Endothelial cell of umbilical vein (primary cell): ENCODE data around the gene HIGD1A. TPM values are rescaled to one million over a fixed set of nuclear protein-coding genes. Genes with fewer than 3 reads are reported as not detected.

ENCODE experiments used
- BruUV-seq: library from RNA; stranded (reverse); fragments of 400-500 nt; replicated peaks from 2 replicates; lab custom pipeline; 2021; lab: Mats Ljungman, UMichigan
- CTCF ChIA-PET: fragments of 300-600, 350-600 bp; sonication (Branson Sonifier 250); formaldehyde crosslinking; loops from one replicate; lab custom pipeline; 2021; ENCODE audit warnings: antibody characterized with exemption, inconsistent platforms; lab: Charles Lee
- POLR2A ChIA-PET: fragments of 300-600, 350-600 bp; sonication (Branson Sonifier 250); formaldehyde crosslinking; loops from one replicate; lab custom pipeline; 2021; ENCODE audit warnings: antibody characterized with exemption, inconsistent platforms; lab: Charles Lee
- DNase-seq: peaks from one replicate; pipeline ENCODE4 v3.0.0-alpha.2; 2011; ENCODE audit warnings: low read depth, low spot score
- FAIRE-seq: peaks from 2 replicates; lab custom pipeline; 2011; peaks lifted over from hg19 to GRCh38; lab: Jason Lieb, UNC
- H2AFZ ChIP-seq: 2 replicates; pipeline ENCODE4 v1.6.0; 2012; ENCODE audit warnings: low read depth, low read length, control low read depth, inconsistent platforms
- H3K27ac ChIP-seq: 2 replicates; pipeline ENCODE4 v1.5.1; 2011; ENCODE audit warnings: low read depth, mild to moderate bottlenecking, control low read depth, low read length, moderate library complexity; ENCODE audit not compliant: insufficient read depth
- H3K27me3 ChIP-seq, 2 experiments: 2 replicates each; pipeline versions ENCODE4 v1.6.0 to v1.6.1; 2011; ENCODE audit warnings: low read length in 2 of 2, mixed read lengths in 1 of 2; ENCODE audit not compliant: control insufficient read depth in 2 of 2, insufficient read depth in 2 of 2
- H3K36me3 ChIP-seq, 2 experiments: 2 replicates in 1 of 2; 3 replicates in 1 of 2; pipeline ENCODE4 v1.5.1; 2011; ENCODE audit warnings: low read length in 2 of 2, mild to moderate bottlenecking in 1 of 2, moderate library complexity in 1 of 2; ENCODE audit not compliant: control insufficient read depth in 2 of 2, insufficient read depth in 2 of 2; ENCODE audit errors: extremely low read depth in 1 of 2
- H3K4me1 ChIP-seq: 3 replicates; pipeline ENCODE4 v1.5.1; 2011; ENCODE audit warnings: mild to moderate bottlenecking, low read length; ENCODE audit not compliant: control insufficient read depth, insufficient read depth; ENCODE audit errors: extremely low read depth
- H3K4me2 ChIP-seq: 2 replicates; pipeline ENCODE4 v1.6.1; 2011; ENCODE audit warnings: low read length, control low read depth, mixed read lengths; ENCODE audit not compliant: insufficient read depth
- H3K4me3 ChIP-seq, 3 experiments: fragments of 200-600 bp in 1 of 3; sonication (generic), shearing (Covaris generic) in 1 of 3; replicated peaks in 1 of 3; 2 replicates each; pipeline ENCODE4 v1.5.1; 2011 to 2016; ENCODE audit warnings: control low read depth in 3 of 3, low read length in 3 of 3, mild to moderate bottlenecking in 2 of 3, inconsistent platforms in 1 of 3, low read depth in 1 of 3, moderate library complexity in 1 of 3; ENCODE audit not compliant: insufficient read depth in 1 of 3
- H3K79me2 ChIP-seq: 2 replicates; pipeline ENCODE4 v1.6.0; 2012; ENCODE audit warnings: low read length, inconsistent platforms; ENCODE audit not compliant: control insufficient read depth, insufficient read depth
- H3K9ac ChIP-seq: replicated peaks from 2 replicates; pipeline ENCODE3; 2011; ENCODE audit warnings: low read length, control low read depth; ENCODE audit not compliant: insufficient read depth; ENCODE audit errors: extremely low read depth
- H3K9me1 ChIP-seq: replicated peaks from 3 replicates; pipeline ENCODE4 v1.6.0; 2011; ENCODE audit warnings: mild to moderate bottlenecking, low read length; ENCODE audit not compliant: control insufficient read depth, insufficient read depth; ENCODE audit errors: extremely low read depth
- H3K9me3 ChIP-seq: replicated peaks from 2 replicates; pipeline ENCODE4 v1.5.1; 2012; ENCODE audit warnings: low read length, inconsistent platforms; ENCODE audit not compliant: control insufficient read depth, insufficient read depth
- H4K20me1 ChIP-seq: replicated peaks from 2 replicates; pipeline ENCODE3; 2011; ENCODE audit warnings: mild to moderate bottlenecking, low read length; ENCODE audit not compliant: control insufficient read depth, insufficient read depth; ENCODE audit errors: extremely low read depth
- CTCF ChIP-seq, 2 donors: IDR thresholded peaks; 1 replicate in 1 of 2; 2 replicates in 1 of 2; pipeline ENCODE4 v1.5.1; 2011; ENCODE audit warnings: low read length in 2 of 2, mild to moderate bottlenecking in 2 of 2, moderate library complexity in 2 of 2, control low read depth in 1 of 2, inconsistent platforms in 1 of 2, low read depth in 1 of 2; ENCODE audit not compliant: insufficient read depth in 1 of 2; ENCODE audit errors: extremely low read depth in 1 of 2
- EZH2 ChIP-seq: IDR thresholded peaks from 2 replicates; pipeline ENCODE4 v1.6.1; 2012; ENCODE audit warnings: borderline replicate concordance, low read depth, mild to moderate bottlenecking, moderate library complexity, low read length, inconsistent platforms; ENCODE audit not compliant: severe bottlenecking
- GATA2 ChIP-seq: IDR thresholded peaks from 2 replicates; pipeline ENCODE4 v1.7.0; 2011; ENCODE audit warnings: low read depth, mild to moderate bottlenecking, moderate library complexity, mixed read lengths, low read length; ENCODE audit not compliant: insufficient read length, insufficient read depth
- JUN ChIP-seq: IDR thresholded peaks from 2 replicates; pipeline ENCODE4 v1.6.1; 2011; ENCODE audit warnings: borderline replicate concordance, low read depth; ENCODE audit not compliant: insufficient read length, insufficient read depth
- MAX ChIP-seq: IDR thresholded peaks from 2 replicates; pipeline ENCODE4 v1.6.1; 2011; ENCODE audit not compliant: insufficient read depth, insufficient read length
- POLR2A ChIP-seq: IDR thresholded peaks from 2 replicates; pipeline ENCODE4 v1.6.1; 2012; ENCODE audit warnings: low read depth, mild to moderate bottlenecking, control low read depth, low read length
- POLR2AphosphoS5 ChIP-seq: IDR thresholded peaks from 2 replicates; pipeline ENCODE4 v1.6.1; 2012; ENCODE audit warnings: low read depth, mild to moderate bottlenecking, control low read depth, low read length, moderate library complexity; ENCODE audit not compliant: insufficient read depth
- dilution Hi-C: fragments of 300-500 bp; cut with MboI; formaldehyde crosslinking; loops from one replicate; pipeline ENCODE4 v1.15.0; 2019; ENCODE audit warnings: low sequenced_read_pairs; ENCODE audit not compliant: extremely low pct_ligation_motif_present
- intact Hi-C: fragments of 100-400 bp; cut with micrococcal nuclease; formaldehyde crosslinking; loops from one replicate; pipeline ENCODE4 v1.10.0; 2022
- polyA plus RNA-seq, 4 experiments: library from polyadenylated mRNA; depleted of rRNA in 3 of 4; stranded (reverse) in 3 of 4; unstranded in 1 of 4; fragments of >200 nt; gene quantifications; 2 replicates each; pipeline versions ENCODE4 v1.2.1 to v1.2.3, GENCODE V29; 2011 to 2012; ENCODE audit warnings: missing spikeins in 1 of 4
- total RNA-seq: library from RNA; stranded (reverse); gene quantifications from 2 replicates; pipeline ENCODE4 v1.2.3, GENCODE V29; 2021

Gene HIGD1A
- total and polyA plus RNA-seq, 2 donors (not counting 3 experiments of a cell fraction or from before 2014, with no cell fraction given) = 59.5 to 68.9 TPM

- H3K27ac ChIP-seq = no peak overlapping the region
- no peak for FAIRE-seq
- CTCF ChIA-PET = interaction anchor here (1.0 to 1.6 kb wide), 2 partner anchors 9 to 10 kb away, joined by 3 to 4 read pairs; no protein-coding TSS in a partner anchor
- intact Hi-C loops = no loop called here
- no peak overlapping the region for H2AFZ ChIP-seq
- H3K36me3 ChIP-seq = no peaks in the 10 kb centered on the region
- H3K9me1 ChIP-seq = no peaks in the 10 kb centered on the region
- no peaks in the 10 kb centered on the region for H3K4me1 ChIP-seq
- dilution Hi-C loops = no loop called here
- POLR2A ChIA-PET = no interaction called here
- no peak overlapping the region for H3K4me2 ChIP-seq
- H3K9me3 ChIP-seq = no peaks in the 10 kb centered on the region
- no peak for DNase-seq
- no peak overlapping the region for H3K9ac ChIP-seq
- H3K79me2 ChIP-seq = no peaks in the 10 kb centered on the region
- peaks cover 0 to 2% of the 10 kb centered on the region in 2 experiments for H3K27me3 ChIP-seq
- no TSS peak for BruUV-seq
- no peak overlapping the region for H3K4me3 ChIP-seq
- H4K20me1 ChIP-seq = no peaks in the 10 kb centered on the region
- no peak for TF ChIP-seq GATA2
- no peak for TF ChIP-seq EZH2
- TF ChIP-seq POLR2AphosphoS5 = no peak
- no peak for TF ChIP-seq MAX
- no peak for TF ChIP-seq POLR2A
- TF ChIP-seq CTCF (IDR thresholded peaks at IDR 0.05; ENCODE audit: extremely low read depth in 1 of 2, insufficient read depth in 1 of 2, low read depth in 1 of 2, low read length in 2 of 2) = peak in 1 of 2 donors; percentile 6
- TF ChIP-seq JUN = no peak
These were observed 54.5 kb downstream of the HIGD1A start for GRCh38 chr3:42749753-42750231.
